NCI-H69 (cell line): ENCODE data around the gene CDKN2A.
"Not testable (repeated sequence)": the region's sequence is repeated elsewhere in the genome, so short reads cannot be mapped to it uniquely, and the experiment has no call there.

Source experiments
- DNase-seq: peaks from one replicate; lab custom pipeline; 2025; lab: John Stamatoyannopoulos, UW

Gene CDKN2A

DNA sequence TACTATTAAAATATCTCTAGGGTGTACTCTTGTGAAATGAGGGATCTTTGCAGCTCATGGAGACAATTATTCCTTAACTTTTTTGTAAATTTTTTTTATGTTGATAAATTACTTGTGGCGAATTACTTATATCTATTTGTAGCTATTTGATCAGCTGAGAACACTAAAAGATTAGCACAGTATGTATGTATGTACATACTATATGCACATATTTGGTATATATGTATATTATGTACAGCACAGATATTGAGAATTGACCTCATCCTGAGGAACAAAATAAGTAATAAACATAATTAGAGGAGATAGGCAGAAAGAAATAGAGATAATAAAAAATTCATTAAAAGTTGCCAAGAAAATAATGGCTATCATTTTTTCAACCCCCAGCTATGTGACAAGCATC is 11.8 kb downstream of the CDKN2A start:
- no peak for DNase-seq

DNA sequence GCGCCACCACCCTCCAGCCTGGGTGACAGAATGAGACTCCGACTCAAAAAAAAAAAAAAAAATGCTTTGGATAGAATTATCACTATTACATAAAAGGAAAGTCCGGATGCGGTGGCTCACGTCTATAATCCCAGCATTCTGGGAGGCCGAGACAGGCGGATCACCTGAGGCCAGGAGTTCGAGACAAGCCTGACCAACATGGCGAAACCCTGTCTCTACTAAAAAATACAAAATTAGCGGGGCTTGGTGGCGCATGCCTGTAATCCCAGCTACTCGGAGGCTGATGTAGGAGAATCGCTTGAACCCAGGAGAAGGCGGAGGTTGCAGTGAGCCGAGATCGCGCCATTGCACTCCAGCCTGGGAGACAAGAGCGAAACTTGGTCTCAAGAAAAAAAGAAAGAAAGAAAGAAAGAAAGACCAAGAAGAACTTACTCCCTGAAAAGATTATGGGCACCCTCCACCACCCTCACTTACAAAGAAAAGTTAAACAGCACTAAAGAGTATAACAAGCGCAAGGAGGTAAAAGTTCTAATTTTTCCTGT is 17.8 kb downstream of the CDKN2A start:
- DNase-seq: no peak

DNA sequence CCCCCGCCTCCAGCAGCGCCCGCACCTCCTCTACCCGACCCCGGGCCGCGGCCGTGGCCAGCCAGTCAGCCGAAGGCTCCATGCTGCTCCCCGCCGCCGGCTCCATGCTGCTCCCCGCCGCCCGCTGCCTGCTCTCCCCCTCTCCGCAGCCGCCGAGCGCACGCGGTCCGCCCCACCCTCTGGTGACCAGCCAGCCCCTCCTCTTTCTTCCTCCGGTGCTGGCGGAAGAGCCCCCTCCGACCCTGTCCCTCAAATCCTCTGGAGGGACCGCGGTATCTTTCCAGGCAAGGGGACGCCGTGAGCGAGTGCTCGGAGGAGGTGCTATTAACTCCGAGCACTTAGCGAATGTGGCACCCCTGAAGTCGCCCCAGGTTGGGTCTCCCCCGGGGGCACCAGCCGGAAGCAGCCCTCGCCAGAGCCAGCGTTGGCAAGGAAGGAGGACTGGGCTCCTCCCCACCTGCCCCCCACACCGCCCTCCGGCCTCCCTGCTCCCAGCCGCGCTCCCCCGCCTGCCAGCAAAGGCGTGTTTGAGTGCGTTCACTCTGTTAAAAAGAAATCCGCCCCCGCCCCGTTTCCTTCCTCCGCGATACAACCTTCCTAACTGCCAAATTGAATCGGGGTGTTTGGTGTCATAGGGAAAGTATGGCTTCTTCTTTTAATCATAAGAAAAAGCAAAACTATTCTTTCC is 19.3 kb downstream of the CDKN2A start:
- peak; percentile 99 for DNase-seq

DNA sequence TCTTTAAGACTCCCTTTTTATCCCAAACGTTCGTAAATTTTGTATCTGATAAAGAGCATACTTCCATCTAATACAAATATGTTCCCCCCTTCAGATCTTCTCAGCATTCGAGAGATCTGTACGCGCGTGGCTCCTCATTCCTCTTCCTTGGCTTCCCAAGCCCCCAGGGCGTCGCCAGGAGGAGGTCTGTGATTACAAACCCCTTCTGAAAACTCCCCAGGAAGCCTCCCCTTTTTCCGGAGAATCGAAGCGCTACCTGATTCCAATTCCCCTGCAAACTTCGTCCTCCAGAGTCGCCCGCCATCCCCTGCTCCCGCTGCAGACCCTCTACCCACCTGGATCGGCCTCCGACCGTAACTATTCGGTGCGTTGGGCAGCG is 19.9 kb downstream of the CDKN2A start:
- peak; percentile 92 for DNase-seq

GRCh38 chr9:21972361-21972760 is 21.8 kb downstream of the CDKN2A start:
- no peak for DNase-seq

- no peak for DNase-seq
Measured at GRCh38 chr9:21970800-21971640, 23.2 kb downstream of the CDKN2A start.

DNA sequence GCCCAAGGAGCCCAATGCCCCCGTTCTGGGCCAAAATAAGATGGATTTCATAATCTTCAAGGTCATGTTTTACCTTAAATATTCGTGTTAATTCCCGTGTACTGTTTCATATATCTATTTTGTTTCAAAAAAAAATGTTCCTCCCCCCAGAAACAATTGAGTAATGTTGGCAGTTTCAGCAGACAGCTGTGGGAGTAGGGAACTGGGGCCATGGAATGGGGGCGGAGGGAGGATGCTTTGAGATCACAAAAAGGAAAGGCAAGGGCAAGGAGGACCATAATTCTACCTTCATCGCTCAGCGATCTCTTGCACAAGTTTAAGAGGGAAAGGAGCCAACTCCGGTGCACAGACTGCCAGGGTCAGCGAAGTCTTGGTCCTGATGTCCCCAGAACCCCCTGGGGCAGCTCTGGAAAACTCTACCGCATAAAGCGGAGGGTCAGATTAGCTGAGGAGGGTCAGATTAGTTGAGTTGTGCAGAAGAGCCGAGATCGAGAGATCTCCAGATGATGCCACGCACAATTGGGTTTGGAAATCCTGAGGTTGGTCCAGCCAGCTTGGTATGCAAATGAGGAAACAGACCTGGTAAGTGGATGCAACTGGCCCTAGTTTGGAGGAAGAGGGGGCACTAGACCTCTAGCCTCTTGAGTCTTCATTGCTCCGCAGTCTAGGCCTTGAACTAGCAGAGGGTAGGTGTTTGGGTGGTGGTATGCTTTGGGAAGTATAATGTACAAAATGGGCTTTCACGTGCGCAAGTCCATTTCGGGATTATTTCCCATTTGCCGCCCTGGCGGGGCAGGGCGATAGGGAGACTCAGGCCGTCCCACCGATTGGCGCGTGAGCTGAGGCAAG is 24.0 kb downstream of the CDKN2A start:
- DNase-seq: no peak

GRCh38 chr9:21969011-21969940 is 24.9 kb downstream of the CDKN2A start:
- no peak for DNase-seq

DNA sequence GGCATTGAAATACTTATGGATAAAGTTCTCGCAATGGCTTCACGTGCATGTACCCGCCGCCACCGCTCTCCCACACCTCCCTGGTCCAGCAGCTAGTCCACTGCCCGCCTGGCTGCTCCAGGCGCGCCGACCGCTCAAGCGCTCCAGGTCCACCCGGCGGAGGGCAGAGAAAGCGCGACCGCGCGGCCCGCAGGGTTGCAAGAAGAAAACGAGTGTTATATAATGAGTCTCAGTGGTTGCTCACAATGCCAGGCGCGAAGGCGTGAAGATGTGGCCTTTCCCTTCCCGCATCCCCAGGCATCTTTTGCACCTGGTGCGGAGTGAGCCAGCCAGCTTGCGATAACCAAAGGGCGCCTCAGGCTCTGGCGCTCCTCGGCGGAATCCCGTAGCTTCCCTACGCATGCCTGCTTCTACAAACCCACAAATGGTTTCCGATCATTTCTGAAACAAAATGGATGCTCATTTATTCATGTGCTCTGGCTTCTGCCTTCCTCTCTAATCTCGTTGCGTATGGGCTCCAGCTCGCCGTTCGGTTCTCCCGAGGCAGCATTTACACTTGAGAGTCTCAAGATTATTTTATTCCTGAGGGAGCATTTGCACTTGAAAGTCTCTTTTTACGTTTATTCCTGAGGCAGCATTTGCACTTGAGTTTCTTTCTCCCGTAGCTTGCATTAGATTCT is 25.7 kb downstream of the CDKN2A start:
- DNase-seq: no peak

- DNase-seq: no peak
Measured at GRCh38 chr9:21967702-21968101, 26.5 kb downstream of the CDKN2A start.

DNA sequence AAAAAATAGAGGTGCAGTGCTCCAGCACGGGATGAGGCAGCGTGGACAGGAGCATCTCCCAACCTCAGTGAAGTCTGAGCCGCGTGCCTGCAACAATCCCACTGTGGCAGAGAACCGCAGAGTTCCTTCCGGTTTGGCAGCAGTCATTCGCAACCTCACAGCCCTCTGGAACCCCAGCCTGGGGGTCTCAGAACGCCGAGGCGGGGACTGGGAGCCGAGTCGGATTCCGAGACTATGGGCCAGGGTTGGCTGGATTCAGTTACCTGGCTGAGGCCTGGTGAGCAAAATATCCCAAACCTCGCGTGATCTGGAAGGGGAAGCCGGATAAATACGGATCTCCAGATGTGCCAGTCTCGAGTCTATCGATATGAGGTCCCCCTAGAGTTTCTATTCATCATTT is 27.0 kb downstream of the CDKN2A start:
- no peak for DNase-seq

GRCh38 chr9:21966140-21966851 is 27.9 kb downstream of the CDKN2A start:
- DNase-seq: no peak

DNA sequence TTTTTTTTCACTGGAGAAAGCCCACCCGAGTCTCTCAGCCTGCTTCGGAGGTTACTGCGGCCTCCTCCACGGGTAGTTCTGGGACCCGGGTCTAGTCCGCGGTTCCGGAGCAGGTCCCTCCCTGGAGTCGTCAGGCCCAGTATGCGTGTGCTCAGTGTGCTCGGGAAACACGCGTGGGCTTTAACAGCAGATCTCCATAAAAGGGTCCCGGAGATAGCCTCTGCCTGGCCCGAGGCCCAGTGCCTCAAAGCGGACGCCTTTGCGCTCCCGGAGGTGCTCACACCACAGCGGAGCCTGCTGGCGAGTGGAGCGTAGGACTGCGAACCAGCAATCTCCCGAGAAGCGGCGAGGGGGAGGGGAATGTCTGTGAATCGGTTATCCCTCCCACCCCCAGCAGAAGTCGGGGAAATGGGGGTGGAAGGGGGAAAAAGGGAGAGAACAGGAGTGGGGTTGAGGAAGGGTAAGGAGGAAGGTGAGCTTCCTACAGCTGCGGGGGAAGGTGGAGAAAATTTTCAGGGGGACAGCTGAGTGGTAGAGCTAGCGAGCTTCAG is 28.7 kb downstream of the CDKN2A start:
- DNase-seq: no peak

GRCh38 chr9:21964925-21965385 is 29.2 kb downstream of the CDKN2A start:
- no peak for DNase-seq

DNA sequence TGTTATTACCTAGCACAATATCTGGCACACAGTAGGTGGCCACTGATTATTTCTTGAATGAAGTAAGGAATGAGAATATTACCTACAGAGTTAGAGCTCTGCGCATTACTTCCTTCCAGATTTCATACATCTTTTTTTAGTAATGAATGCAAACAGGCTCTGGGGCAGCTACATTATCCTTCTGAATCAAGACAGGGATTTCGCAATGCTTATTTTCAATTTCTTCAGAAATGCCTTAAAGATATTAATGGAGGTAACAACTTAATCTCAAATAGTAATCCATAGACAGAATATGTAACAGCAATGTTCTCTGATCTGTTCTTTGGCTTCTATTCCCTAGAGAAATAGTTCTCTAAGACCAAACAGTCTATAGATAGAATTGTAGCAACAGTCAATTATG is 32.6 kb downstream of the CDKN2A start:
- no peak for DNase-seq

- not testable (repeated sequence) for DNase-seq
Measured at GRCh38 chr9:21959268-21959667, 34.9 kb downstream of the CDKN2A start.

- no peak for DNase-seq
Measured at GRCh38 chr9:21958833-21959232, 35.4 kb downstream of the CDKN2A start.

DNA sequence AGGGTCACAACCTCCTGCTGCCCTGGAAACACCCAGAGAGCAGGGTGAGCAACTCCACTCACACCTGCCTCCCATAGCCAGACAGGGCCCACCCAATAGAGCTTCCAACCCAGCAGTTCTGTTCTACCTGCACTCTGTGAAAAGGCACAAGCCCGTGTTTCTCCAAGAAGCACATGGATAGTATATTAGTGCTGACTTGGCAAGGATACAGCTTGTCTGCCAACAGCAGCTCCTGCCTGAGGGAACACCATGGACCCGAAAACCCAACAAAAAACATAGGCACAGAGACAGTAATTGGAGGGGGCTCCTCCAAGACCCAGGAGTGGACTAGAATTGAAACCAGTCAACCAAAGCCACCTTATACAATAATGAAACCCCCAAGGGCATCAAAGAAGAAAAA is 48.6 kb downstream of the CDKN2A start:
- peak; percentile 58 for DNase-seq

- no peak for DNase-seq
Measured at GRCh38 chr9:21943464-21943863, 50.7 kb downstream of the CDKN2A start.
